Measurements from ENCODE around the gene SLC16A2.
A peak's percentile ranks its signal among the peaks of the same experiment; 100 is the strongest.

Gene SLC16A2

DNA sequence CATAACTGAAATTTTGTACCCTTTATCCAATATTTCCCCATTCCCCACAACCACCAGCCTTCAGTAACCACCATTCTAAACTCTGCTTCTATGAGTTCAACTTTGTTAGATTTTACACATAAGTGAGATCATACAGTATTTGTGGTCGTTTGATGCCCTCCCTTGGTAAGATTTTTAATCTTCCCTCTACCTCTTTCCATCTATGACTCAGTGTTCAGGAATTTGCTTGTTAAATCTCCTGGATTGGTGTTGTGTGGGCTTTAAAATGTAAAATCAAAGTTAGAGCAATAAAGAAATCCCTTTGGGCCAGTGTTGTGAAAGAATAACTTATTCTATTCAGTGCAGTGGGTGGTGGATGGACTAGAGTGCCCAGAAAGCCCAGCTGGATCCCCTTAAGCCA lies 37.4 kb downstream of the SLC16A2 start (continued):
- TF ChIP-seq ZSCAN5A (tag by site-specific recombination; IDR thresholded peaks at IDR 0.05), result no peak
- no peak for TF ChIP-seq YY1 (tag by site-specific recombination; IDR thresholded peaks at IDR 0.05)
- no peak for TF ChIP-seq KLF1 (tag by site-specific recombination; IDR thresholded peaks at IDR 0.05)
- TF ChIP-seq ZFHX2 (tag by site-specific recombination; conservative IDR thresholded peaks at IDR 0.05), result peak; percentile 42
- TF ChIP-seq ZNF670 (tag by site-specific recombination; IDR thresholded peaks at IDR 0.05; ENCODE audit: low read depth), result no peak
- TF ChIP-seq ZNF792 (tag by site-specific recombination; IDR thresholded peaks at IDR 0.05), result no peak
- TF ChIP-seq ZNF140 (tag by site-specific recombination; IDR thresholded peaks at IDR 0.05), result no peak
- TF ChIP-seq WT1 (tag by site-specific recombination; IDR thresholded peaks at IDR 0.05), result no peak
- TF ChIP-seq ZNF433 (tag by site-specific recombination; IDR thresholded peaks at IDR 0.05; ENCODE audit: low read depth), result no peak
- no peak for TF ChIP-seq SCRT1 (tag by site-specific recombination; IDR thresholded peaks at IDR 0.05; ENCODE audit: borderline replicate concordance)
- TF ChIP-seq KLF16 (tag by site-specific recombination; IDR thresholded peaks at IDR 0.05), result no peak
- no peak for TF ChIP-seq ZNF624 (tag by site-specific recombination; IDR thresholded peaks at IDR 0.05)
- TF ChIP-seq KLF10 (tag by site-specific recombination; IDR thresholded peaks at IDR 0.05), result no peak
- TF ChIP-seq FEZF1 (tag by site-specific recombination; IDR thresholded peaks at IDR 0.05), result no peak
- TF ChIP-seq, protein P1, sequence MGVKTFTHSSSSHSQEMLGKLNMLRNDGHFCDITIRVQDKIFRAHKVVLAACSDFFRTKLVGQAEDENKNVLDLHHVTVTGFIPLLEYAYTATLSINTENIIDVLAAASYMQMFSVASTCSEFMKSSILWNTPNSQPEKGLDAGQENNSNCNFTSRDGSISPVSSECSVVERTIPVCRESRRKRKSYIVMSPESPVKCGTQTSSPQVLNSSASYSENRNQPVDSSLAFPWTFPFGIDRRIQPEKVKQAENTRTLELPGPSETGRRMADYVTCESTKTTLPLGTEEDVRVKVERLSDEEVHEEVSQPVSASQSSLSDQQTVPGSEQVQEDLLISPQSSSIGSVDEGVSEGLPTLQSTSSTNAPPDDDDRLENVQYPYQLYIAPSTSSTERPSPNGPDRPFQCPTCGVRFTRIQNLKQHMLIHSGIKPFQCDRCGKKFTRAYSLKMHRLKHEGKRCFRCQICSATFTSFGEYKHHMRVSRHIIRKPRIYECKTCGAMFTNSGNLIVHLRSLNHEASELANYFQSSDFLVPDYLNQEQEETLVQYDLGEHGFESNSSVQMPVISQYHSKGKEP (tag by site-specific recombination; IDR thresholded peaks at IDR 0.05), result no peak
- no peak for TF ChIP-seq TRIM28 (IDR thresholded peaks at IDR 0.05; ENCODE audit: borderline replicate concordance, low read length)
- no peak for TF ChIP-seq ZSCAN4 (tag by site-specific recombination; IDR thresholded peaks at IDR 0.05)
- TF ChIP-seq INSM2 (tag by site-specific recombination; IDR thresholded peaks at IDR 0.05), result no peak
- TF ChIP-seq ZFP3 (tag by site-specific recombination; IDR thresholded peaks at IDR 0.05; ENCODE audit: low read depth), result no peak
- no peak for TF ChIP-seq MYNN (tag by site-specific recombination; IDR thresholded peaks at IDR 0.05; ENCODE audit: borderline replicate concordance)

GRCh38 chrX:74461384-74461783 lies 40.1 kb downstream of the SLC16A2 start:
- Histone ChIP-seq H3K36me3 (ENCODE audit: control insufficient read depth in 2 of 2, insufficient read depth in 1 of 2, low read length in 2 of 2) (no peaks in the 10 kb centered on the region), H3K4me1 (ENCODE audit: control insufficient read depth, insufficient read depth, low read length) (peaks cover 4% of the 10 kb centered on the region; the same call in 1 of the 2 replicates), H3K4me3 (ENCODE audit: low read depth, low read length) (no peak overlapping the region), H3K9me3 (ENCODE audit: control insufficient read depth, insufficient read depth, low read depth, low read length) (no peaks in the 10 kb centered on the region), H3K27ac (ENCODE audit: extremely low read depth, low read depth, low read length) (no peak overlapping the region)
- TF ChIP-seq SP3 (tag by site-specific recombination; IDR thresholded peaks at IDR 0.05), result no peak
- TF ChIP-seq ZNF629 (tag by site-specific recombination; IDR thresholded peaks at IDR 0.05), result no peak
- no peak for TF ChIP-seq HOXD13 (CRISPR knock-in tag; IDR thresholded peaks at IDR 0.05; ENCODE audit: borderline replicate concordance)
- TF ChIP-seq PRDM1 (tag by site-specific recombination; IDR thresholded peaks at IDR 0.05), result peak; percentile 23; the same call in 1 of the 2 replicates
- ChIA-PET CTCF (interaction anchor here (1.1 to 2.1 kb wide), 2 partner anchors 31 to 72 kb away, joined by 3 to 7 read pairs; no protein-coding TSS in a partner anchor), POLR2A (no interaction called here)

Data from HEK293 (cell line).